HepG2 (cell line): ENCODE data around the gene ZNF217. TPM values are rescaled to one million over a fixed set of nuclear protein-coding genes. Genes with fewer than 3 reads are reported as not detected.

ENCODE experiments used
- CHD2 ChIP-seq: IDR thresholded peaks from 2 replicates; pipeline ENCODE4 v1.6.1; 2011; ENCODE audit warnings: low read depth, low read length, improper control_type of control experiment
- DR1 ChIP-seq: sonication (generic); formaldehyde crosslinking; IDR thresholded peaks from 2 replicates; pipeline ENCODE4 v1.8.0; 2021; ENCODE audit warnings: mild to moderate bottlenecking, missing genetic modification reagents, inconsistent platforms
- ETV5 ChIP-seq: IDR thresholded peaks from 2 replicates; pipeline ENCODE4 v1.6.1; 2018; ENCODE audit warnings: missing biosample characterization, missing genetic modification reagents, inconsistent platforms, borderline replicate concordance
- EZH2 ChIP-seq: conservative IDR thresholded peaks from 2 replicates; pipeline ENCODE4 v1.6.1; 2012; ENCODE audit warnings: mild to moderate bottlenecking, low read depth, low read length, moderate library complexity
- KDM5B ChIP-seq: sonication (generic); formaldehyde crosslinking; IDR thresholded peaks from 2 replicates; pipeline ENCODE4 v1.4.0; 2020; ENCODE audit warnings: missing genetic modification reagents, mild to moderate bottlenecking, borderline replicate concordance
- NFYC ChIP-seq: IDR thresholded peaks from 2 replicates; pipeline ENCODE4 v1.6.1; 2016; ENCODE audit warnings: missing genetic modification reagents, missing compliant biosample characterization
- RBM22 ChIP-seq: fragments of 200-400 bp; formaldehyde crosslinking; optimal IDR thresholded peaks from 2 replicates; pipeline ENCODE3; 2017; ENCODE audit warnings: mild to moderate bottlenecking, low read length, moderate library complexity
- SMYD3 ChIP-seq: sonication (generic); formaldehyde crosslinking; IDR thresholded peaks from 2 replicates; pipeline ENCODE4 v1.8.1; 2023; ENCODE audit warnings: mild to moderate bottlenecking, missing genetic modification reagents
- XRCC5 ChIP-seq: fragments of 200-400 bp; formaldehyde crosslinking; optimal IDR thresholded peaks from 2 replicates; pipeline ENCODE3; 2017; ENCODE audit warnings: mild to moderate bottlenecking, low read length
- ZNF124 ChIP-seq: sonication (generic); formaldehyde crosslinking; IDR thresholded peaks from 2 replicates; pipeline ENCODE4 v1.4.0; 2020; ENCODE audit warnings: missing genetic modification reagents
- ZNF235 ChIP-seq: sonication (generic); formaldehyde crosslinking; IDR thresholded peaks from 2 replicates; pipeline ENCODE4 v1.8.1; 2023; ENCODE audit warnings: mild to moderate bottlenecking, missing genetic modification reagents, borderline replicate concordance
- ZNF256 ChIP-seq: sonication (generic); formaldehyde crosslinking; conservative IDR thresholded peaks from 2 replicates; pipeline ENCODE4 v1.4.0; 2020; ENCODE audit warnings: missing genetic modification reagents
- ZNF264 ChIP-seq: sonication (generic); formaldehyde crosslinking; IDR thresholded peaks from 2 replicates; pipeline ENCODE4 v1.4.0; 2020; ENCODE audit warnings: missing genetic modification reagents
- ZNF343 ChIP-seq: sonication (generic); formaldehyde crosslinking; IDR thresholded peaks from 2 replicates; pipeline ENCODE4 v1.4.0; 2020; ENCODE audit warnings: mild to moderate bottlenecking, missing genetic modification reagents
- ZNF788 ChIP-seq: sonication (generic); formaldehyde crosslinking; IDR thresholded peaks from 2 replicates; pipeline ENCODE4 v1.5.0; 2020; ENCODE audit warnings: mild to moderate bottlenecking, missing genetic modification reagents, borderline replicate concordance
- polyA plus RNA-seq, 8 experiments: library from polyadenylated mRNA; depleted of rRNA in 3 of 8; stranded (reverse) in 7 of 8; unstranded in 1 of 8; fragments of >200 nt; fragmentation: Illumina TruSeq in 4 of 8; extraction: Trizol in 4 of 8; gene quantifications; 2 replicates each; pipeline versions ENCODE4 v1.2.1 to v1.2.3, GENCODE V29; 2011 to 2016; ENCODE audit warnings: low read depth in 4 of 8, missing spikeins in 1 of 8, mixed read lengths in 1 of 8; ENCODE audit not compliant: insufficient read depth in 1 of 8
- total RNA-seq, 5 experiments: library from RNA; depleted of rRNA; stranded (reverse); fragments of >200 nt; fragmentation: Illumina TruSeq; extraction: Trizol; gene quantifications; 2 replicates each; pipeline ENCODE4 v1.2.3, GENCODE V29; 2016; ENCODE audit warnings: low read depth in 1 of 5
- TF ChIP-seq, protein P1 (sequence below): sonication (generic); formaldehyde crosslinking; IDR thresholded peaks from 2 replicates; pipeline ENCODE4 v1.4.0; 2020; ENCODE audit warnings: mild to moderate bottlenecking, low read depth, missing genetic modification reagents
- TF ChIP-seq, protein P2 (sequence below): sonication (generic); formaldehyde crosslinking; IDR thresholded peaks from 2 replicates; pipeline ENCODE4 v1.4.0; 2020; ENCODE audit warnings: missing genetic modification reagents; ENCODE audit errors: not compliant biosample characterization
- TF ChIP-seq, protein P3 (sequence below): sonication (generic); formaldehyde crosslinking; IDR thresholded peaks from 2 replicates; pipeline ENCODE4 v1.5.0; 2020; ENCODE audit warnings: missing genetic modification reagents
- TF ChIP-seq, protein P4 (sequence below): fragments of 450-650 bp; IDR thresholded peaks from 2 replicates; pipeline ENCODE4 v1.6.1; 2016
- TF ChIP-seq, protein P5 (sequence below): sonication (generic); formaldehyde crosslinking; IDR thresholded peaks from 2 replicates; pipeline ENCODE4 v1.9.0; 2021; ENCODE audit warnings: missing genetic modification reagents, borderline replicate concordance
- TF ChIP-seq, protein P6 (sequence below): sonication (generic); formaldehyde crosslinking; IDR thresholded peaks from 2 replicates; pipeline ENCODE4 v1.5.1; 2020; ENCODE audit warnings: mild to moderate bottlenecking, moderate library complexity, missing genetic modification reagents

Gene ZNF217
- total and polyA plus RNA-seq, 2 of the 13 experiments (the other 11 are each of a cell fraction or from before 2014, with no cell fraction given): 22.3 to 29.8 TPM

DNA sequence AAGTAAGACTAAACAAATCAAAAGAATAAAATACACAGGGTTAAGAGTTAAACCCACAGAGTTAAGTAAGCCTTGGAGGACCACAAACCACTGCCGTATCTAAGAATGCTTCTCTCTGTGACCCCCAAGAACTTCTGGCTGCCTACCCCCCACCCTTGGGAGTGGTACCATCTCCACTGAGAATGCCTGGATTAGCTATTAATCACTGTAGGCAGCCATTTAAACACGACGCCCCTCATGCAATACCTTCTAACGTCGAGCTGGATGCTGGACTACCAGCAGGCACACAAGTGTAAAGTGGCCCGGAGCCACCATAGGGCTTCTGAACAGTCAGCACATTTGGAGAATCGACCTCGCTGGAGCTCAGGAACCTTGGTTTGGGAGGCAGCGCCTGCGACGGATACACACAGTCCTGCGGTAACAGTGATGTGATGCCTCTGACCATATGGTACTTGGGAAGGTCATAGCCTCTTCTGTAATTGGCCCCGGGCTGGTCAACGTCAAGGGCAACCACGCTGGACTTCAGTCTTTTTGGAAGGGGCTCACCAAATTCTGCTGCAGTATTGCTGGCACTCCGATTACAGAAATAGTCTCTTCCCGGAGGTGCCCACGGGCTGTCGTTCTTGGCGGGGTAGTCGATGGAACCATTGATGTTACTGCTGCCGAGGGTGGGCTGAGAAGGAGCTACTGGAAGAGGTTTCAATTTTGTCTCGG, 18.0 kb downstream of the ZNF217 start (continued):
- TF ChIP-seq ZNF124: no peak
- no peak for TF ChIP-seq XRCC5
- TF ChIP-seq, protein P1, sequence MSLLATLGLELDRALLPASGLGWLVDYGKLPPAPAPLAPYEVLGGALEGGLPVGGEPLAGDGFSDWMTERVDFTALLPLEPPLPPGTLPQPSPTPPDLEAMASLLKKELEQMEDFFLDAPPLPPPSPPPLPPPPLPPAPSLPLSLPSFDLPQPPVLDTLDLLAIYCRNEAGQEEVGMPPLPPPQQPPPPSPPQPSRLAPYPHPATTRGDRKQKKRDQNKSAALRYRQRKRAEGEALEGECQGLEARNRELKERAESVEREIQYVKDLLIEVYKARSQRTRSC (CRISPR knock-in tag): no peak
- TF ChIP-seq, protein P2, sequence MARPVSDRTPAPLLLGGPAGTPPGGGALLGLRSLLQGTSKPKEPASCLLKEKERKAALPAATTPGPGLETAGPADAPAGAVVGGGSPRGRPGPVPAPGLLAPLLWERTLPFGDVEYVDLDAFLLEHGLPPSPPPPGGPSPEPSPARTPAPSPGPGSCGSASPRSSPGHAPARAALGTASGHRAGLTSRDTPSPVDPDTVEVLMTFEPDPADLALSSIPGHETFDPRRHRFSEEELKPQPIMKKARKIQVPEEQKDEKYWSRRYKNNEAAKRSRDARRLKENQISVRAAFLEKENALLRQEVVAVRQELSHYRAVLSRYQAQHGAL (CRISPR knock-in tag): no peak
- TF ChIP-seq EZH2: no peak
- no peak for TF ChIP-seq ZNF235
- peak; percentile 64 for TF ChIP-seq RBM22
- TF ChIP-seq ZNF343 (CRISPR knock-in tag): no peak
- TF ChIP-seq, protein P3, sequence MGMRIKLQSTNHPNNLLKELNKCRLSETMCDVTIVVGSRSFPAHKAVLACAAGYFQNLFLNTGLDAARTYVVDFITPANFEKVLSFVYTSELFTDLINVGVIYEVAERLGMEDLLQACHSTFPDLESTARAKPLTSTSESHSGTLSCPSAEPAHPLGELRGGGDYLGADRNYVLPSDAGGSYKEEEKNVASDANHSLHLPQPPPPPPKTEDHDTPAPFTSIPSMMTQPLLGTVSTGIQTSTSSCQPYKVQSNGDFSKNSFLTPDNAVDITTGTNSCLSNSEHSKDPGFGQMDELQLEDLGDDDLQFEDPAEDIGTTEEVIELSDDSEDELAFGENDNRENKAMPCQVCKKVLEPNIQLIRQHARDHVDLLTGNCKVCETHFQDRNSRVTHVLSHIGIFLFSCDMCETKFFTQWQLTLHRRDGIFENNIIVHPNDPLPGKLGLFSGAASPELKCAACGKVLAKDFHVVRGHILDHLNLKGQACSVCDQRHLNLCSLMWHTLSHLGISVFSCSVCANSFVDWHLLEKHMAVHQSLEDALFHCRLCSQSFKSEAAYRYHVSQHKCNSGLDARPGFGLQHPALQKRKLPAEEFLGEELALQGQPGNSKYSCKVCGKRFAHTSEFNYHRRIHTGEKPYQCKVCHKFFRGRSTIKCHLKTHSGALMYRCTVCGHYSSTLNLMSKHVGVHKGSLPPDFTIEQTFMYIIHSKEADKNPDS (CRISPR knock-in tag): no peak
- no peak for TF ChIP-seq DR1
- TF ChIP-seq, protein P4, sequence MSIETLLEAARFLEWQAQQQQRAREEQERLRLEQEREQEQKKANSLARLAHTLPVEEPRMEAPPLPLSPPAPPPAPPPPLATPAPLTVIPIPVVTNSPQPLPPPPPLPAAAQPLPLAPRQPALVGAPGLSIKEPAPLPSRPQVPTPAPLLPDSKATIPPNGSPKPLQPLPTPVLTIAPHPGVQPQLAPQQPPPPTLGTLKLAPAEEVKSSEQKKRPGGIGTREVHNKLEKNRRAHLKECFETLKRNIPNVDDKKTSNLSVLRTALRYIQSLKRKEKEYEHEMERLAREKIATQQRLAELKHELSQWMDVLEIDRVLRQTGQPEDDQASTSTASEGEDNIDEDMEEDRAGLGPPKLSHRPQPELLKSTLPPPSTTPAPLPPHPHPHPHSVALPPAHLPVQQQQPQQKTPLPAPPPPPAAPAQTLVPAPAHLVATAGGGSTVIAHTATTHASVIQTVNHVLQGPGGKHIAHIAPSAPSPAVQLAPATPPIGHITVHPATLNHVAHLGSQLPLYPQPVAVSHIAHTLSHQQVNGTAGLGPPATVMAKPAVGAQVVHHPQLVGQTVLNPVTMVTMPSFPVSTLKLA: no peak
- TF ChIP-seq NFYC (CRISPR knock-in tag): no peak
- TF ChIP-seq, protein P5, sequence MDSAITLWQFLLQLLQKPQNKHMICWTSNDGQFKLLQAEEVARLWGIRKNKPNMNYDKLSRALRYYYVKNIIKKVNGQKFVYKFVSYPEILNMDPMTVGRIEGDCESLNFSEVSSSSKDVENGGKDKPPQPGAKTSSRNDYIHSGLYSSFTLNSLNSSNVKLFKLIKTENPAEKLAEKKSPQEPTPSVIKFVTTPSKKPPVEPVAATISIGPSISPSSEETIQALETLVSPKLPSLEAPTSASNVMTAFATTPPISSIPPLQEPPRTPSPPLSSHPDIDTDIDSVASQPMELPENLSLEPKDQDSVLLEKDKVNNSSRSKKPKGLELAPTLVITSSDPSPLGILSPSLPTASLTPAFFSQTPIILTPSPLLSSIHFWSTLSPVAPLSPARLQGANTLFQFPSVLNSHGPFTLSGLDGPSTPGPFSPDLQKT: no peak
- TF ChIP-seq KDM5B (CRISPR knock-in tag): peak; percentile 62; the same call in 1 of the 2 replicates
- no peak for TF ChIP-seq ETV5 (CRISPR knock-in tag)
- TF ChIP-seq ZNF256 (CRISPR knock-in tag): no peak
- no peak for TF ChIP-seq ZNF264 (CRISPR knock-in tag)
- no peak for TF ChIP-seq ZNF788 (CRISPR knock-in tag)
- TF ChIP-seq, protein P6, sequence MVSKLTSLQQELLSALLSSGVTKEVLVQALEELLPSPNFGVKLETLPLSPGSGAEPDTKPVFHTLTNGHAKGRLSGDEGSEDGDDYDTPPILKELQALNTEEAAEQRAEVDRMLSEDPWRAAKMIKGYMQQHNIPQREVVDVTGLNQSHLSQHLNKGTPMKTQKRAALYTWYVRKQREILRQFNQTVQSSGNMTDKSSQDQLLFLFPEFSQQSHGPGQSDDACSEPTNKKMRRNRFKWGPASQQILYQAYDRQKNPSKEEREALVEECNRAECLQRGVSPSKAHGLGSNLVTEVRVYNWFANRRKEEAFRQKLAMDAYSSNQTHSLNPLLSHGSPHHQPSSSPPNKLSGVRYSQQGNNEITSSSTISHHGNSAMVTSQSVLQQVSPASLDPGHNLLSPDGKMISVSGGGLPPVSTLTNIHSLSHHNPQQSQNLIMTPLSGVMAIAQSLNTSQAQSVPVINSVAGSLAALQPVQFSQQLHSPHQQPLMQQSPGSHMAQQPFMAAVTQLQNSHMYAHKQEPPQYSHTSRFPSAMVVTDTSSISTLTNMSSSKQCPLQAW: no peak
- no peak for TF ChIP-seq SMYD3 (CRISPR knock-in tag)
- no peak for TF ChIP-seq CHD2
